GM23338 (cell line): ENCODE results near the gene IVD. TPM values are rescaled to one million over a fixed set of nuclear protein-coding genes. Genes with fewer than 3 reads are reported as not detected.
A peak's percentile ranks its signal among the peaks of the same experiment; 100 is the strongest.

Source experiments
- ATAC-seq: fragments of 200-7000 bp; cut with Tn5 transposase; 3 replicates; pipeline ENCODE4 v1.9.1; 2020
- DNase-seq: peaks from one replicate; pipeline ENCODE4 v3.0.0-alpha.2; 2015; ENCODE audit warnings: low spot score
- H2AFZ ChIP-seq: fragments of 200-600 bp; sonication (generic); 2 replicates; pipeline ENCODE4 v1.8.0; 2016; ENCODE audit warnings: antibody characterized with exemption, mild to moderate bottlenecking, moderate library complexity
- H3F3A ChIP-seq: fragments of 200-600 bp; sonication (generic); replicated peaks from 2 replicates; pipeline ENCODE4 v1.8.0; 2017; ENCODE audit warnings: antibody characterized with exemption, mixed run types, low read depth
- H3K27ac ChIP-seq: fragments of 200-600 bp; sonication (generic); 2 replicates; pipeline ENCODE4 v1.6.1; 2016; ENCODE audit warnings: low read depth
- H3K27me3 ChIP-seq: fragments of 200-600 bp; sonication (generic); 2 replicates; pipeline ENCODE4 v1.8.0; 2016; ENCODE audit warnings: mild to moderate bottlenecking, mixed run types, moderate library complexity; ENCODE audit not compliant: insufficient read depth
- H3K36me3 ChIP-seq: fragments of 200-600 bp; sonication (generic); 2 replicates; pipeline ENCODE4 v1.8.0; 2016; ENCODE audit warnings: mild to moderate bottlenecking; ENCODE audit not compliant: insufficient read depth
- H3K4me1 ChIP-seq: fragments of 200-600 bp; sonication (generic); 2 replicates; pipeline ENCODE4 v1.8.0; 2016; ENCODE audit warnings: mild to moderate bottlenecking, moderate library complexity; ENCODE audit not compliant: insufficient read depth
- H3K4me2 ChIP-seq: fragments of 200-600 bp; sonication (generic); 2 replicates; pipeline ENCODE4 v1.7.1; 2017; ENCODE audit warnings: mixed run types
- H3K4me3 ChIP-seq: fragments of 200-600 bp; sonication (generic); 2 replicates; pipeline ENCODE4 v1.6.1; 2016; ENCODE audit warnings: mixed run types
- H3K79me2 ChIP-seq: fragments of 200-600 bp; sonication (generic); replicated peaks from 2 replicates; pipeline ENCODE4 v1.8.0; 2017; ENCODE audit warnings: mild to moderate bottlenecking; ENCODE audit not compliant: insufficient read depth
- H3K9me2 ChIP-seq: fragments of 200-600 bp; sonication (generic); 2 replicates; pipeline ENCODE4 v1.8.0; 2017; ENCODE audit not compliant: insufficient read depth
- H4K20me1 ChIP-seq: fragments of 200-600 bp; sonication (generic); replicated peaks from 2 replicates; pipeline ENCODE4 v1.8.0; 2017; ENCODE audit warnings: mild to moderate bottlenecking; ENCODE audit not compliant: insufficient read depth
- H3K27ac Mint-ChIP-seq: 2 replicates; pipeline ENCODE4 v1.8.0; 2020; ENCODE audit warnings: inconsistent platforms, mild to moderate bottlenecking, moderate library complexity, mixed read lengths
- H3K27me3 Mint-ChIP-seq: 3 replicates; pipeline ENCODE4 v1.8.0; 2022; ENCODE audit warnings: low read depth, mild to moderate bottlenecking, moderate library complexity, mixed read lengths, inconsistent platforms; ENCODE audit not compliant: insufficient read depth, poor library complexity
- H3K36me3 Mint-ChIP-seq: 3 replicates; pipeline ENCODE4 v1.8.0; 2021; ENCODE audit warnings: low read depth, mild to moderate bottlenecking, inconsistent platforms, moderate library complexity, mixed read lengths
- H3K4me1 Mint-ChIP-seq: 3 replicates; pipeline ENCODE4 v1.8.0; 2020; ENCODE audit warnings: mild to moderate bottlenecking, inconsistent platforms, mixed read lengths
- H3K4me3 Mint-ChIP-seq: 3 replicates; pipeline ENCODE4 v1.8.0; 2021; ENCODE audit warnings: moderate library complexity, mild to moderate bottlenecking, inconsistent platforms, mixed read lengths
- H3K9me3 Mint-ChIP-seq: 3 replicates; pipeline ENCODE4 v1.8.0; 2020; ENCODE audit warnings: moderate library complexity, mild to moderate bottlenecking, inconsistent platforms, mixed read lengths
- CREB1 ChIP-seq: fragments of 250-450 bp; sonication (Bioruptor Pico); IDR thresholded peaks from 2 replicates; pipeline ENCODE4 v1.5.0; 2020; ENCODE audit warnings: low read depth, mild to moderate bottlenecking, moderate library complexity
- CTCF ChIP-seq, 2 experiments: fragments of 200-600 bp in 1 of 2; sonication (generic) in 1 of 2; conservative IDR thresholded peaks; 2 replicates each; pipeline versions ENCODE4 v1.5.1 to v1.6.1; 2016 to 2017; ENCODE audit warnings: antibody characterized with exemption in 2 of 2, low read depth in 2 of 2, mild to moderate bottlenecking in 2 of 2, moderate library complexity in 1 of 2
- ETS1 ChIP-seq: IDR thresholded peaks from 2 replicates; pipeline ENCODE4 v1.6.1; 2016; ENCODE audit warnings: antibody characterized with exemption
- EZH2 ChIP-seq: fragments of 200-600 bp; sonication (generic); IDR thresholded peaks from one replicate; pipeline ENCODE4 v1.8.0; 2017; ENCODE audit warnings: antibody characterized with exemption, mild to moderate bottlenecking, low read depth; ENCODE audit not compliant: unreplicated experiment
- EZH2phosphoT487 ChIP-seq: fragments of 200-600 bp; sonication (generic); IDR thresholded peaks from one replicate; pipeline ENCODE4 v1.8.1; 2018; ENCODE audit warnings: antibody characterized with exemption; ENCODE audit not compliant: unreplicated experiment
- JUNB ChIP-seq: IDR thresholded peaks from one replicate; pipeline ENCODE4 v1.6.1; 2016; ENCODE audit warnings: antibody characterized with exemption; ENCODE audit not compliant: unreplicated experiment
- NANOG ChIP-seq: IDR thresholded peaks from 2 replicates; pipeline ENCODE4 v1.6.1; 2016; ENCODE audit warnings: antibody characterized with exemption, borderline replicate concordance
- POLR2AphosphoS5 ChIP-seq: IDR thresholded peaks from 2 replicates; pipeline ENCODE4 v1.6.1; 2016; ENCODE audit warnings: antibody characterized with exemption, low read depth
- REST ChIP-seq: IDR thresholded peaks from one replicate; pipeline ENCODE4 v1.6.1; 2018; ENCODE audit warnings: antibody characterized with exemption; ENCODE audit not compliant: unreplicated experiment
- STAT1 ChIP-seq: IDR thresholded peaks from one replicate; pipeline ENCODE4 v1.6.1; 2016; ENCODE audit warnings: antibody characterized with exemption; ENCODE audit not compliant: unreplicated experiment
- ZNF114 ChIP-seq: fragments of 250-450 bp; sonication (Bioruptor Pico); IDR thresholded peaks from 2 replicates; pipeline ENCODE4 v1.5.0; 2020; ENCODE audit warnings: mild to moderate bottlenecking, moderate library complexity
- ZNF331 ChIP-seq: fragments of 250-450 bp; sonication (Bioruptor Pico); IDR thresholded peaks from 2 replicates; pipeline ENCODE4 v1.5.0; 2020; ENCODE audit warnings: low read depth, mild to moderate bottlenecking, moderate library complexity
- ZNF462 ChIP-seq: fragments of 250-450 bp; sonication (Bioruptor Pico); IDR thresholded peaks from 2 replicates; pipeline ENCODE4 v1.5.0; 2020; ENCODE audit warnings: mild to moderate bottlenecking, moderate library complexity
- polyA plus RNA-seq: library from polyadenylated mRNA; unstranded; fragments of >200 nt; fragmentation: Nextera tagmentation; extraction: Ambion mirVana; gene quantifications from 2 replicates; pipeline ENCODE4 v1.2.1, GENCODE V29; 2016
- total RNA-seq: library from RNA; depleted of rRNA; stranded (reverse); fragments of >200 nt; shearing (Covaris generic); gene quantifications from 2 replicates; pipeline ENCODE4 v1.2.3, GENCODE V29; 2014

The IVD gene
- total and polyA plus RNA-seq, 2 experiments from 2014 or later: 54.1 to 75.4 TPM

- H2AFZ ChIP-seq: no peak overlapping the region
- H4K20me1 ChIP-seq: no peaks in the 10 kb centered on the region
- peaks cover 26% of the 10 kb centered on the region for H3K27me3 Mint-ChIP-seq
- H3K36me3 Mint-ChIP-seq: no peaks in the 10 kb centered on the region
- no peaks in the 10 kb centered on the region for H3K9me3 Mint-ChIP-seq
- DNase-seq (no peak), ATAC-seq (peak; percentile 64)
- H3K4me3 Mint-ChIP-seq: no peak overlapping the region; the same call in 2 of the 3 replicates
- H3K79me2 ChIP-seq: no peaks in the 10 kb centered on the region
- H3K27me3 ChIP-seq: peaks cover 13% of the 10 kb centered on the region
- H3F3A ChIP-seq: peaks cover 5% of the 10 kb centered on the region; the same call in 1 of the 2 replicates
- peaks cover 21% of the 10 kb centered on the region for H3K4me1 Mint-ChIP-seq
- peak overlapping the region; percentile 57; the same call in 1 of the 2 replicates for H3K4me2 ChIP-seq
- H3K36me3 ChIP-seq: no peaks in the 10 kb centered on the region
- H3K9me2 ChIP-seq: no peaks in the 10 kb centered on the region
- H3K27ac ChIP-seq: no peak overlapping the region
- peaks cover 15% of the 10 kb centered on the region for H3K4me1 ChIP-seq
- TF ChIP-seq ETS1: no peak
- no peak for TF ChIP-seq ZNF462 (CRISPR knock-in tag)
- no peak for TF ChIP-seq JUNB
- no peak for TF ChIP-seq CTCF (conservative IDR thresholded peaks at IDR 0.05; ENCODE audit: low read depth in 2 of 2)
- TF ChIP-seq EZH2: no peak
- no peak for TF ChIP-seq STAT1
- no peak for TF ChIP-seq REST
- TF ChIP-seq POLR2AphosphoS5: no peak
- no peak for TF ChIP-seq CREB1 (CRISPR knock-in tag)
- no peak for TF ChIP-seq ZNF114 (CRISPR knock-in tag)
- no peak for TF ChIP-seq ZNF331 (CRISPR knock-in tag)
- TF ChIP-seq NANOG: no peak
- no peak for TF ChIP-seq EZH2phosphoT487
- no peak overlapping the region for H3K4me3 ChIP-seq
- peak overlapping the region; percentile 21; the same call in 1 of the 2 replicates for H3K27ac Mint-ChIP-seq
These were observed 23.6 kb downstream of the IVD start for GRCh38 chr15:40429068-40429710.
